GM19395 (cell line): ENCODE data around the gene GPR141.
A peak's percentile ranks its signal among the peaks of the same experiment; 100 is the strongest.
"Not testable (repeated sequence)": the region's sequence is repeated elsewhere in the genome, so short reads cannot be mapped to it uniquely, and the experiment has no call there.

ENCODE experiments used
- ATAC-seq: cut with Tn5 transposase; IDR thresholded peaks from one replicate; pipeline ENCODE4 v1.9.1; 2021; ENCODE audit warnings: mild to moderate bottlenecking, moderate library complexity; ENCODE audit not compliant: unreplicated experiment

Gene GPR141

GRCh38 chr7:37686556-37687345 lies 3.2 kb downstream of the GPR141 start:
- no peak for ATAC-seq

GRCh38 chr7:37690206-37690605 lies 6.6 kb downstream of the GPR141 start:
- no peak for ATAC-seq

- ATAC-seq: no peak
Measured at GRCh38 chr7:37694208-37695094, 10.9 kb downstream of the GPR141 start.

GRCh38 chr7:37698276-37698675 lies 14.7 kb downstream of the GPR141 start:
- ATAC-seq: no peak

GRCh38 chr7:37698782-37699181 lies 15.2 kb downstream of the GPR141 start:
- ATAC-seq: no peak

GRCh38 chr7:37701769-37702168 lies 18.2 kb downstream of the GPR141 start:
- no peak for ATAC-seq

GRCh38 chr7:37703361-37703760 lies 19.8 kb downstream of the GPR141 start:
- ATAC-seq: no peak

GRCh38 chr7:37704328-37704833 lies 20.8 kb downstream of the GPR141 start:
- ATAC-seq: not testable (repeated sequence)

GRCh38 chr7:37705976-37706375 lies 22.4 kb downstream of the GPR141 start:
- ATAC-seq: no peak

GRCh38 chr7:37706804-37707203 lies 23.2 kb downstream of the GPR141 start:
- no peak for ATAC-seq

- no peak for ATAC-seq
Measured at GRCh38 chr7:37707754-37708485, 24.4 kb downstream of the GPR141 start.

- ATAC-seq: peak; percentile 99
Measured at GRCh38 chr7:37709631-37710509, 26.3 kb downstream of the GPR141 start.

- ATAC-seq: no peak
Measured at GRCh38 chr7:37713613-37714012, 30.0 kb downstream of the GPR141 start.

- no peak for ATAC-seq
Measured at GRCh38 chr7:37714606-37715005, 31.0 kb downstream of the GPR141 start.

- peak; percentile 66 for ATAC-seq
Measured at GRCh38 chr7:37718585-37718984, 35.0 kb downstream of the GPR141 start.

GRCh38 chr7:37719077-37719476 lies 35.5 kb downstream of the GPR141 start:
- peak; percentile 91 for ATAC-seq

- ATAC-seq: no peak
Measured at GRCh38 chr7:37724732-37725131, 41.2 kb downstream of the GPR141 start.

GRCh38 chr7:37726016-37726415 lies 42.5 kb downstream of the GPR141 start:
- no peak for ATAC-seq

- peak; percentile 67 for ATAC-seq
Measured at GRCh38 chr7:37728747-37729146, 45.2 kb downstream of the GPR141 start.

- no peak for ATAC-seq
Measured at GRCh38 chr7:37729181-37729580, 45.6 kb downstream of the GPR141 start.
